Measurements from ENCODE around the gene MAP3K1.

- no peak for TF ChIP-seq CTCF (IDR thresholded peaks at IDR 0.05)
- no peak for TF ChIP-seq POLR2A (IDR thresholded peaks at IDR 0.05)
Observed at GRCh38 chr5:56803894-56804293, 11.5 kb upstream of the MAP3K1 start.
